A673 (cell line): ENCODE results near the gene MIEF1. TPM values are rescaled to one million over a fixed set of nuclear protein-coding genes. Genes with fewer than 3 reads are reported as not detected.

Experiments
- BruUV-seq: library from RNA; stranded (reverse); fragments of 400-500 nt; replicated peaks from 2 replicates; lab custom pipeline; 2021; lab: Mats Ljungman, UMichigan
- CTCF ChIA-PET: fragments of 300-600 bp; sonication (Branson Sonifier 250); formaldehyde crosslinking; loops from one replicate; lab custom pipeline; 2022; ENCODE audit warnings: antibody characterized with exemption; lab: Charles Lee
- POLR2A ChIA-PET: fragments of 300-600 bp; sonication (Branson Sonifier 250); formaldehyde crosslinking; loops from one replicate; lab custom pipeline; 2022; ENCODE audit warnings: antibody characterized with exemption; ENCODE audit not compliant: low non-redundant PET; lab: Charles Lee
- DNase-seq: peaks from one replicate; pipeline ENCODE4 v3.0.0-alpha.2; 2015; ENCODE audit warnings: low spot score
- H3K27ac ChIP-seq: fragments of 200-600 bp; sonication (generic); 2 replicates; pipeline ENCODE4 v1.5.1; 2016; ENCODE audit warnings: mixed run types, low read depth, mild to moderate bottlenecking, mixed read lengths, antibody characterized with exemption, low read length; ENCODE audit not compliant: poor library complexity, severe bottlenecking
- H3K27me3 ChIP-seq: fragments of 200-600 bp; sonication (generic); replicated peaks from 2 replicates; pipeline ENCODE4 v1.6.1; 2017; ENCODE audit warnings: mixed run types, low read depth, mild to moderate bottlenecking, mixed read lengths, antibody characterized with exemption, low read length; ENCODE audit not compliant: insufficient read depth, poor library complexity
- H3K36me3 ChIP-seq: fragments of 200-600 bp; sonication (generic); 2 replicates; pipeline ENCODE4 v1.6.1; 2016; ENCODE audit warnings: mixed run types, mild to moderate bottlenecking, mixed read lengths, antibody characterized with exemption, low read length; ENCODE audit not compliant: insufficient read depth, poor library complexity, severe bottlenecking
- H3K4me1 ChIP-seq: fragments of 200-600 bp; sonication (generic); 2 replicates; pipeline ENCODE4 v1.6.1; 2017; ENCODE audit warnings: mixed run types, mild to moderate bottlenecking, mixed read lengths, antibody characterized with exemption, low read length; ENCODE audit not compliant: insufficient read depth, poor library complexity, severe bottlenecking
- H3K4me3 ChIP-seq: fragments of 200-600 bp; sonication (generic); 2 replicates; pipeline ENCODE4 v1.5.1; 2016; ENCODE audit warnings: low read depth, mixed run types, mild to moderate bottlenecking, mixed read lengths, low read length; ENCODE audit not compliant: poor library complexity, severe bottlenecking
- H3K9me3 ChIP-seq: fragments of 200-600 bp; sonication (generic); 2 replicates; pipeline ENCODE4 v1.6.1; 2016; ENCODE audit warnings: mixed run types, low read depth, mild to moderate bottlenecking, mixed read lengths, antibody characterized with exemption, low read length; ENCODE audit not compliant: poor library complexity, severe bottlenecking
- EZH2 ChIP-seq: fragments of 200-600 bp; sonication (generic); IDR thresholded peaks from 2 replicates; pipeline ENCODE4 v1.6.1; 2017; ENCODE audit warnings: borderline replicate concordance, low read depth, mild to moderate bottlenecking, mixed read lengths, antibody characterized with exemption, low read length; ENCODE audit not compliant: poor library complexity, severe bottlenecking
- intact Hi-C: fragments of 100-400 bp; cut with micrococcal nuclease; formaldehyde crosslinking; loops from one replicate; pipeline ENCODE4 v1.10.0; 2022; ENCODE audit not compliant: unreplicated experiment
- total RNA-seq: library from RNA; stranded (reverse); gene quantifications from 2 replicates; pipeline ENCODE4 v1.2.3, GENCODE V29; 2021
- TF ChIP-seq, protein P1 (sequence below): fragments of 300-800, 200-600 bp; sonication (generic); conservative IDR thresholded peaks from 2 replicates; pipeline ENCODE4 v1.5.1; 2017; ENCODE audit warnings: low read depth, mild to moderate bottlenecking, antibody characterized with exemption, low read length, moderate library complexity, mixed read lengths

Gene MIEF1
- total RNA-seq, 1 experiment from 2014 or later: 55.1 TPM

DNA sequence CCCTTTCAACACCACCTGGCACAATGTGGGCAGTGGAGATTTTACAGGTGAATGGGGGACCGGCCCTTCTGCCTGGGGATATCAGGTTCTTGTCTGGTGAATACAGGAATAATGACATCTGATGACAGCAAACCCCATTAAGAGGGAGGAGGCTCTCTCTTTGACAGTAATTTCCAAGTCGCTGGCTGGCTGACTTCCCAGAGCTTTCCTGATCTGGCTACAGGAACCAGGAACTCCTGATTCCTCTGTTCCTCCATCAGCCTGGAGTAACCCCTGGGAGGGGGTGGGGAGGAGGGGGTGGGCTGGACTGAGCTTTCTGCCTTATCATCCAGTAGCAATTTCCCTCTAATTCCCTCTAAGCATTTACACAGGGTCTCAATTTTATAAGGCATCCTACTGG lies 3.7 kb upstream of the MIEF1 start:
- CTCF ChIA-PET: no interaction called here
- Histone ChIP-seq H3K27ac (no peak overlapping the region), H3K4me1 (peaks cover 23% of the 10 kb centered on the region), H3K9me3 (no peaks in the 10 kb centered on the region), H3K36me3 (no peaks in the 10 kb centered on the region), H3K27me3 (no peaks in the 10 kb centered on the region), H3K4me3 (no peak overlapping the region)
- TF ChIP-seq, protein P1, sequence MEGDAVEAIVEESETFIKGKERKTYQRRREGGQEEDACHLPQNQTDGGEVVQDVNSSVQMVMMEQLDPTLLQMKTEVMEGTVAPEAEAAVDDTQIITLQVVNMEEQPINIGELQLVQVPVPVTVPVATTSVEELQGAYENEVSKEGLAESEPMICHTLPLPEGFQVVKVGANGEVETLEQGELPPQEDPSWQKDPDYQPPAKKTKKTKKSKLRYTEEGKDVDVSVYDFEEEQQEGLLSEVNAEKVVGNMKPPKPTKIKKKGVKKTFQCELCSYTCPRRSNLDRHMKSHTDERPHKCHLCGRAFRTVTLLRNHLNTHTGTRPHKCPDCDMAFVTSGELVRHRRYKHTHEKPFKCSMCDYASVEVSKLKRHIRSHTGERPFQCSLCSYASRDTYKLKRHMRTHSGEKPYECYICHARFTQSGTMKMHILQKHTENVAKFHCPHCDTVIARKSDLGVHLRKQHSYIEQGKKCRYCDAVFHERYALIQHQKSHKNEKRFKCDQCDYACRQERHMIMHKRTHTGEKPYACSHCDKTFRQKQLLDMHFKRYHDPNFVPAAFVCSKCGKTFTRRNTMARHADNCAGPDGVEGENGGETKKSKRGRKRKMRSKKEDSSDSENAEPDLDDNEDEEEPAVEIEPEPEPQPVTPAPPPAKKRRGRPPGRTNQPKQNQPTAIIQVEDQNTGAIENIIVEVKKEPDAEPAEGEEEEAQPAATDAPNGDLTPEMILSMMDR: no peak
- TF ChIP-seq EZH2: no peak
- no TSS peak for BruUV-seq
- POLR2A ChIA-PET: no interaction called here
- intact Hi-C loops: no loop called here
- peak; percentile 29 for DNase-seq

DNA sequence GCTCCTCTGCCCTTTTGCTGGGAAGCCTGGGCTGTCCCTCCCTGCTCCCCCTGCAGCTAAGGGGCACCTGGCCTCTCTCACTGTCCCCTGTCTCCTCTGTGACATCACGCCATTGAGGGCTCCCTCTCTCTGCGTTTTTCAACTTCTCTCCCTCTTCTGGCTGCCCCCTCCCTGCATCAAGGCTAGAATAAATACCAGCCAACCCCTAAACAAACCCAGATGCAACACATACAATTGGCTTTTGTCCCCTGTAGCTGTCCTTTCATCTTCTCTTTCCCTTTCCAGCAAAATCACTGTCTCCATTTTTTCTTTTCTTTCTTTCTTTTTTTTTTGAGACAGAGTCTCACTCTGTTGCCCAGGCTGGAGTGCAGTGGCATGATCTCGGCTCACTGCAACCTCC lies 3.3 kb upstream of the MIEF1 start:
- intact Hi-C loops: no loop called here
- Histone ChIP-seq H3K27me3 (no peaks in the 10 kb centered on the region), H3K27ac (no peak overlapping the region), H3K36me3 (peaks cover under 1% of the 10 kb centered on the region), H3K4me3 (no peak overlapping the region), H3K4me1 (peaks cover 27% of the 10 kb centered on the region), H3K9me3 (no peaks in the 10 kb centered on the region)
- BruUV-seq: no TSS peak
- POLR2A ChIA-PET: no interaction called here
- DNase-seq: no peak
- CTCF ChIA-PET: no interaction called here
- no peak for TF ChIP-seq EZH2
- TF ChIP-seq, protein P1: no peak

DNA sequence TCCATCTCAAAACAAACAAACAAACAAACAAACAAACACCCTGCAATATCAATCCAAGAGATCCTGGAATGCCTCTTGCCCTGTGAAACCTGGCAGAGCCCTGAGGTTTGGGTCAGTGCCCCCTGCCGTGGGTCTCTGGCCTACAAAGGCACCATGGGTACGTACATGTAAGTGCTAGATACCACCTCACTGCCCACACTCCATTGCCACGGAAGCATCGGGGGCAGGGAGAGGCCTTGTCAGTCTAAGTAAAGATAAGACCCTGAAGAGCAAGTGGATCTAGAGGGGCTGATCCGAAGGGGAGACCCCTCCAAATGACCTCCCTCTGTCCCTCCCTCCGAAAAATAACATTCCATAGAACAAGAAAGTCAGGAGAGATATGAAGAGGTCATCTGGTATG lies 2.0 kb upstream of the MIEF1 start:
- intact Hi-C loops: no loop called here
- Histone ChIP-seq H3K36me3 (peaks cover 13% of the 10 kb centered on the region), H3K9me3 (no peaks in the 10 kb centered on the region), H3K27me3 (no peaks in the 10 kb centered on the region), H3K4me3 (no peak overlapping the region), H3K4me1 (peaks cover 27% of the 10 kb centered on the region), H3K27ac (no peak overlapping the region)
- TF ChIP-seq, protein P1: no peak
- no TSS peak for BruUV-seq
- no peak for DNase-seq
- ChIA-PET CTCF (no interaction called here), POLR2A (no interaction called here)
